ENCODE measurements around the gene CSF3. TPM values are rescaled to one million over a fixed set of nuclear protein-coding genes. Genes with fewer than 3 reads are reported as not detected.

The CSF3 gene
- total and polyA plus RNA-seq, 2 of the 4 experiments (the other 2 are of a cell fraction) = not detected

DNA sequence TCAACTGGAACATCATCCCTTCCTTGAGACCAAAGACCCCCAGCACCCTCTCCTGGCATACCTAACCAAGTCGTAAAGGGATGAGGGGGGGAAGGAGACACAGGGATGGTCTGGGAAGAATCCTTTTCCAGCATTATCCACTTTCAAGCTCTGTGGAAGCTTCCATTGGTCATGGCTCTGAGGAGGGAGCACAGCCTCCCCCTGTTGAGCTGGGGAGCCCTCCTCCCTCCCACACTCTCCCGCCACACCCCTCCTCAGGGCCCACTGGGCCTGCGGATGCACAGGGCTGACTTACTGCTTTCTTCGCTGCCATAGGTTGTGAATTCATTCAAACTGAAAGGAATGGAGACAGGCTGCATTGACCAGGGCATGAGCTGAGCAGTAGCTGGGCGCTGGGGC, 12.4 kb downstream of the CSF3 start:
- H3K4me3 ChIP-seq (ENCODE audit: insufficient read depth, low read depth, low read length) = no peak overlapping the region
- POLR2A ChIA-PET (ENCODE audit: unreplicated experiment) = no interaction called here
- no peaks in the 10 kb centered on the region for H4K20me1 ChIP-seq (ENCODE audit: insufficient read depth, low read length)
- H3K27ac ChIP-seq (ENCODE audit: insufficient read depth, low read length) = no peak overlapping the region
- no peak overlapping the region for H3K18ac ChIP-seq (ENCODE audit: low read depth, low read length)
- BruUV-seq (replicated peaks) = no TSS peak
- no peak overlapping the region for H3K4ac ChIP-seq (ENCODE audit: low read depth, low read length)
- no peak overlapping the region for H2BK20ac ChIP-seq (ENCODE audit: low read depth, low read length)
- H2AK5ac ChIP-seq (ENCODE audit: low read depth, low read length) = no peak overlapping the region
- no peaks in the 10 kb centered on the region for H3K27me3 ChIP-seq (ENCODE audit: control insufficient read depth, insufficient read depth, low read length)
- no peak overlapping the region for H2BK5ac ChIP-seq (ENCODE audit: low read depth, low read length, poor library complexity, severe bottlenecking)
- no peak overlapping the region for H4K91ac ChIP-seq (ENCODE audit: insufficient read depth, low read depth, low read length)
- no peak overlapping the region for H4K5ac ChIP-seq (ENCODE audit: low read depth, low read length)
- H2AK9ac ChIP-seq (replicated peaks; ENCODE audit: low read depth, low read length, poor library complexity) = no peak overlapping the region
- H3K4me1 ChIP-seq (ENCODE audit: control insufficient read depth, insufficient read depth, low read length) = peaks cover 9% of the 10 kb centered on the region; the same call in 1 of the 2 replicates
- ATAC-seq (ENCODE audit: low read depth) (no peak), DNase-seq (no peak)
- H3K9ac ChIP-seq (ENCODE audit: low read depth, low read length) = no peak overlapping the region
- in situ Hi-C loops (cut with MboI; ENCODE audit: low sequenced_read_pairs) = loop anchor here (10.0 kb wide), 1 partner anchor 257 kb away; the partner anchor contains the start of gene CDC6
- 100% methylated on average over 1 of the region's 5 CpGs; no CpG with 5 or more reads in 1 of the 2 experiments for WGBS, 2 experiments (ENCODE audit: extremely low coverage in 2 of 2, insufficient read length in 1 of 2)
- no peak overlapping the region for H3K4me2 ChIP-seq (ENCODE audit: low read depth, low read length)
- H2BK120ac ChIP-seq (ENCODE audit: low read depth, low read length) = no peak overlapping the region
- H3K23ac ChIP-seq (ENCODE audit: low read depth, low read length) = no peak overlapping the region
- H3K9me1 ChIP-seq (ENCODE audit: insufficient read depth, low read length) = 0 out of 2 replicates have a peak, but pooled peaks cover 2% of the 10 kb centered on the region
- H4K8ac ChIP-seq (ENCODE audit: low read depth in 2 of 2, low read length in 2 of 2) = no peak overlapping the region
- H2BK15ac ChIP-seq (ENCODE audit: low read depth, low read length) = no peak overlapping the region
- TF ChIP-seq CEBPB (IDR thresholded peaks at IDR 0.05; ENCODE audit: low read depth, low read length) (no peak), NFE2L2 (IDR thresholded peaks at IDR 0.05; ENCODE audit: low read depth, low read length) (no peak), RCOR1 (IDR thresholded peaks at IDR 0.05; ENCODE audit: insufficient replicate concordance, low read length) (no peak), CHD1 (IDR thresholded peaks at IDR 0.05; ENCODE audit: low read depth, low read length) (no peak)
- TF ChIP-seq, protein P1, sequence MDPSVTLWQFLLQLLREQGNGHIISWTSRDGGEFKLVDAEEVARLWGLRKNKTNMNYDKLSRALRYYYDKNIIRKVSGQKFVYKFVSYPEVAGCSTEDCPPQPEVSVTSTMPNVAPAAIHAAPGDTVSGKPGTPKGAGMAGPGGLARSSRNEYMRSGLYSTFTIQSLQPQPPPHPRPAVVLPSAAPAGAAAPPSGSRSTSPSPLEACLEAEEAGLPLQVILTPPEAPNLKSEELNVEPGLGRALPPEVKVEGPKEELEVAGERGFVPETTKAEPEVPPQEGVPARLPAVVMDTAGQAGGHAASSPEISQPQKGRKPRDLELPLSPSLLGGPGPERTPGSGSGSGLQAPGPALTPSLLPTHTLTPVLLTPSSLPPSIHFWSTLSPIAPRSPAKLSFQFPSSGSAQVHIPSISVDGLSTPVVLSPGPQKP (IDR thresholded peaks at IDR 0.05; ENCODE audit: borderline replicate concordance, low read depth, low read length) = no peak
- H3K79me1 ChIP-seq (ENCODE audit: low read depth in 1 of 2, low read length in 2 of 2) = no peaks in the 10 kb centered on the region
- H3K14ac ChIP-seq (replicated peaks; ENCODE audit: low read depth, low read length) = no peak overlapping the region
- dilution Hi-C loops (cut with HindIII; ENCODE audit: low sequenced_read_pairs, unreplicated experiment) = no loop called here
- intact Hi-C loops (cut with micrococcal nuclease) = loop anchor here (1.0 kb wide), 1 partner anchor 14 kb away; no protein-coding TSS in a partner anchor
- CTCF ChIA-PET = interaction anchor here (0.7 to 1.8 kb wide), 6 partner anchors 9 to 59 kb away, joined by 3 to 9 read pairs (median 3); partner anchors contain the start of gene CSF3
- peaks cover 52% of the 10 kb centered on the region for H3K36me3 ChIP-seq (ENCODE audit: control insufficient read depth, insufficient read depth, low read length)
- H2AFZ ChIP-seq (replicated peaks; ENCODE audit: low read length, poor library complexity) = no peak overlapping the region
- H3K9me3 ChIP-seq (ENCODE audit: control insufficient read depth, insufficient read depth, low read length) = no peaks in the 10 kb centered on the region
- no peak overlapping the region for H3K56ac ChIP-seq (ENCODE audit: extremely low read depth, insufficient read depth, low read length)
